Neural crest cell (in vitro differentiated cells): ENCODE data around the gene TWNK. TPM values are rescaled to one million over a fixed set of nuclear protein-coding genes. Genes with fewer than 3 reads are reported as not detected.

Experiments
- DNase-seq: peaks from one replicate; pipeline ENCODE4 v3.0.0; 2021; ENCODE audit warnings: low read depth, mixed read lengths, low spot score
- H3K27ac Mint-ChIP-seq: one replicate; pipeline ENCODE4 v1.8.0; 2021; ENCODE audit warnings: mild to moderate bottlenecking, mixed read lengths; ENCODE audit not compliant: unreplicated experiment
- H3K27me3 Mint-ChIP-seq: 2 replicates; pipeline ENCODE4 v1.8.0; 2021; ENCODE audit warnings: low read depth, mild to moderate bottlenecking, mixed read lengths
- H3K36me3 Mint-ChIP-seq: 2 replicates; pipeline ENCODE4 v1.8.0; 2021; ENCODE audit warnings: low read depth, mild to moderate bottlenecking, mixed read lengths
- H3K4me1 Mint-ChIP-seq: 2 replicates; pipeline ENCODE4 v1.8.0; 2021; ENCODE audit warnings: mixed read lengths
- H3K4me3 Mint-ChIP-seq: one replicate; pipeline ENCODE4 v1.8.0; 2021; ENCODE audit warnings: mild to moderate bottlenecking, mixed read lengths
- H3K9me3 Mint-ChIP-seq: 2 replicates; pipeline ENCODE4 v1.8.0; 2021; ENCODE audit warnings: mixed read lengths
- total RNA-seq: library from RNA; stranded (reverse); gene quantifications from 2 replicates; pipeline ENCODE4 v1.2.1, GENCODE V29; 2021
- TF ChIP-seq, protein P1 (sequence below): fragments of 200-600 bp; sonication (generic); conservative IDR thresholded peaks from 2 replicates; pipeline ENCODE4 v1.5.0; 2021; ENCODE audit warnings: antibody characterized with exemption, mild to moderate bottlenecking

Gene TWNK
- total RNA-seq, 1 donor from 2014 or later = 14.6 TPM

DNA sequence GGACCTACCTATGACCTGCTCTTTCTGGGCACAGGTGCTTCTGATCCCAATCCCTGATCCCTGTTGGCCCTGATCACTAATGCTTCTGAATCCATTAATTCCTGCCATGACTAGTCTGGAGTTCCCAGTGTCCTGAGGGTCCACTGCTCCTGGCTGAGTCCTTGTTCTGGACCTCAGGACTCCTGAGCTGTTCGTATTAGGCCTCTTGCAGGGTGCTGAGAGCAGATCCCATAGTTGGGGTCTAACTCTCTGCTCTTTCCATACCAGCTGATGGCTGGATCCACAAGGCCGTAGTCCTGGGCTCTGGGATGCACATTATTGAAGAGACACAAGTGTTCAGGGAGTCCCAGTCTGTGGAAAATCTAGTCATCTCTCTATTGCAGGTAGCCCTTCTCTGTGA is 7.0 kb upstream of the TWNK start:
- DNase-seq = no peak
- H3K27ac Mint-ChIP-seq = no peak overlapping the region

DNA sequence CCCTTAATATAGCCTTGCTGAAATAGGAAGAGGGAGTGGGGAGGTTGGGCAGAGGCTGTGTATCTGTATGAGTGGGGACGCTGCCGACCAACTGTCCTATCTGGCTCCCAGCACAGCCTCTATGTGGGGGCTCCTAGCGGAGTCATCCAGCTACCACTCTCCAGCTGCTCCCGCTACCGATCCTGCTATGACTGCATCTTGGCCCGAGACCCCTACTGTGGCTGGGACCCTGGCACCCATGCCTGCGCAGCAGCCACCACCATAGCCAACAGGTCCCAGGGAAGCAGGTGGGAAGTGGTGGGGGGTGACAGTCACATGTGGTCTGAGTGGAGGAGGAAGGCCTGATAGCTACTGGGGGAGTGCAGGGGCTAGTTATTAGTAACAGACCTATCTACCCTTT is 6.6 kb upstream of the TWNK start:
- no peaks in the 10 kb centered on the region for H3K27me3 Mint-ChIP-seq
- peak overlapping the region; percentile 23 for H3K4me3 Mint-ChIP-seq
- no peak for DNase-seq
- no peak overlapping the region for H3K27ac Mint-ChIP-seq
- no peaks in the 10 kb centered on the region for H3K9me3 Mint-ChIP-seq
- H3K4me1 Mint-ChIP-seq = peaks cover 2% of the 10 kb centered on the region
- TF ChIP-seq, protein P1, sequence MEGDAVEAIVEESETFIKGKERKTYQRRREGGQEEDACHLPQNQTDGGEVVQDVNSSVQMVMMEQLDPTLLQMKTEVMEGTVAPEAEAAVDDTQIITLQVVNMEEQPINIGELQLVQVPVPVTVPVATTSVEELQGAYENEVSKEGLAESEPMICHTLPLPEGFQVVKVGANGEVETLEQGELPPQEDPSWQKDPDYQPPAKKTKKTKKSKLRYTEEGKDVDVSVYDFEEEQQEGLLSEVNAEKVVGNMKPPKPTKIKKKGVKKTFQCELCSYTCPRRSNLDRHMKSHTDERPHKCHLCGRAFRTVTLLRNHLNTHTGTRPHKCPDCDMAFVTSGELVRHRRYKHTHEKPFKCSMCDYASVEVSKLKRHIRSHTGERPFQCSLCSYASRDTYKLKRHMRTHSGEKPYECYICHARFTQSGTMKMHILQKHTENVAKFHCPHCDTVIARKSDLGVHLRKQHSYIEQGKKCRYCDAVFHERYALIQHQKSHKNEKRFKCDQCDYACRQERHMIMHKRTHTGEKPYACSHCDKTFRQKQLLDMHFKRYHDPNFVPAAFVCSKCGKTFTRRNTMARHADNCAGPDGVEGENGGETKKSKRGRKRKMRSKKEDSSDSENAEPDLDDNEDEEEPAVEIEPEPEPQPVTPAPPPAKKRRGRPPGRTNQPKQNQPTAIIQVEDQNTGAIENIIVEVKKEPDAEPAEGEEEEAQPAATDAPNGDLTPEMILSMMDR = no peak
- peaks cover 2% of the 10 kb centered on the region for H3K36me3 Mint-ChIP-seq

More for the DNA sequence above, 7.0 kb upstream of the TWNK start:
- H3K4me3 Mint-ChIP-seq = no peak overlapping the region
- H3K36me3 Mint-ChIP-seq = peaks cover 2% of the 10 kb centered on the region
- H3K4me1 Mint-ChIP-seq = no peaks in the 10 kb centered on the region
- H3K27me3 Mint-ChIP-seq = no peaks in the 10 kb centered on the region
- no peaks in the 10 kb centered on the region for H3K9me3 Mint-ChIP-seq
- TF ChIP-seq, protein P1 = no peak

DNA sequence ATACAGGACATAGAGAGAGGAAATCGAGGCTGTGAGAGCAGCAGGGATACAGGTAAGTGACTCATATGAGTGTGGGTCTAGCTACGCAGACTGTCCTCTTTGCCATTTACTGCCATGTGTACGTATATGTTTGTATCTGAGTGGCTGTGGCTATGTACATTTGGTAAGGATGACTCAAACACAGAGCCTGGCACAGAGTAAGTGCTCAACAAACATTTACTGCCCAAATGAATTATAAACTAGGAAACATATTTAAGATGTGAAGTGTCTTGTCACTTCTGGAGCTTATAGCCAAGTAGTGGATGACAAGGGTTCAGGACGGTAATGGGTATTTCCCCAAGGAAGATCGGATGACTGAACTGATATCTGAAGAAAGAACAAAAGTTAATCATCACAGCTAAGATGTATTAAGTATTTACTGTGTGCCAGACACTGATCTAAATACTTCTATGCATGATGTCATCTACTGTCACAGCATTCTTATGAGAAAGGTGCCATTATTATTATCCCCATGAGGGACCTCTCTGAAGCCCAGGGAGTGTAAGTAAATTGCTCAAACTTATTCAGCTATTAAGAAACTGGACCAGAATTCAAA is 6.1 kb upstream of the TWNK start:
- H3K4me1 Mint-ChIP-seq = peaks cover 8% of the 10 kb centered on the region
- no peaks in the 10 kb centered on the region for H3K27me3 Mint-ChIP-seq
- DNase-seq = no peak
- peak overlapping the region; percentile 23 for H3K4me3 Mint-ChIP-seq
- H3K9me3 Mint-ChIP-seq = no peaks in the 10 kb centered on the region
- no peak overlapping the region for H3K27ac Mint-ChIP-seq
- H3K36me3 Mint-ChIP-seq = peaks cover 2% of the 10 kb centered on the region
- TF ChIP-seq, protein P1 = no peak

DNA sequence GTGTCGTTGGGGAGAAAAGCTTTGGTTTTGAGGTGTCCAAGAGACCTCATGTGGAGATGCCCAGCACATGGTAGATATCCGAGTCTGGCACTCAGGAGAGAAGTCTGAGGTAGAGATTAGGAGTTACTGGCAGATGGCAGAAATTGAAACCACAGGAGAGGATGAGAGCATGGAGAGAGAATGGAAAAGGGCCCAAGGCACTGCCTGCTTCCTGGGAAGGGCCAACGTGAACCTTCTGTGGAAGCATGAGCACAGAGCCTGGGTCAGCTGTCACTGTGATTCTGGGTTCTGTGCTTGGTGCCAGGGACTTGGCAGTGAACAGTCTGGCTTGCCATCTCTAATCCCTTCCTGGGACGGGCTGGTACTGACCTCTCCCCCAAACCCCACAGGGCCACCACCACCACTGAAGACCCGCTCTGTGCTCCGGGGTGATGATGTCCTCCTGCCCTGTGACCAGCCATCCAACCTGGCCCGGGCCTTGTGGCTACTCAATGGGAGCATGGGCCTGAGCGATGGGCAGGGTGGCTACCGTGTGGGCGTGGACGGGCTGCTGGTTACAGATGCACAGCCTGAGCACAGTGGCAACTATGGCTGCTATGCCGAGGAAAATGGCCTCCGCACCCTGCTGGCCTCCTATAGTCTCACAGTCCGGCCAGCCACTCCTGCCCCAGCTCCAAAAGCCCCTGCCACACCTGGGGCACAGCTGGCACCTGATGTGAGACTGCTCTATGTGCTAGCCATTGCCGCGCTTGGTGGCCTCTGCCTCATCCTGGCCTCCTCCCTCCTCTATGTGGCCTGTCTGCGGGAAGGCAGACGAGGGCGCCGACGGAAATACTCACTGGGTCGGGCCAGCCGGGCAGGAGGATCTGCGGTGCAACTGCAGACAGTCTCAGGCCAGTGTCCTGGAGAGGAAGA is 4.2 kb upstream of the TWNK start:
- H3K9me3 Mint-ChIP-seq = no peaks in the 10 kb centered on the region
- TF ChIP-seq, protein P1 = no peak
- H3K36me3 Mint-ChIP-seq = peaks cover 2% of the 10 kb centered on the region
- DNase-seq = no peak
- H3K27me3 Mint-ChIP-seq = no peaks in the 10 kb centered on the region
- peaks cover 21% of the 10 kb centered on the region for H3K4me1 Mint-ChIP-seq
- H3K27ac Mint-ChIP-seq = no peak overlapping the region
- peak overlapping the region; percentile 28 for H3K4me3 Mint-ChIP-seq

DNA sequence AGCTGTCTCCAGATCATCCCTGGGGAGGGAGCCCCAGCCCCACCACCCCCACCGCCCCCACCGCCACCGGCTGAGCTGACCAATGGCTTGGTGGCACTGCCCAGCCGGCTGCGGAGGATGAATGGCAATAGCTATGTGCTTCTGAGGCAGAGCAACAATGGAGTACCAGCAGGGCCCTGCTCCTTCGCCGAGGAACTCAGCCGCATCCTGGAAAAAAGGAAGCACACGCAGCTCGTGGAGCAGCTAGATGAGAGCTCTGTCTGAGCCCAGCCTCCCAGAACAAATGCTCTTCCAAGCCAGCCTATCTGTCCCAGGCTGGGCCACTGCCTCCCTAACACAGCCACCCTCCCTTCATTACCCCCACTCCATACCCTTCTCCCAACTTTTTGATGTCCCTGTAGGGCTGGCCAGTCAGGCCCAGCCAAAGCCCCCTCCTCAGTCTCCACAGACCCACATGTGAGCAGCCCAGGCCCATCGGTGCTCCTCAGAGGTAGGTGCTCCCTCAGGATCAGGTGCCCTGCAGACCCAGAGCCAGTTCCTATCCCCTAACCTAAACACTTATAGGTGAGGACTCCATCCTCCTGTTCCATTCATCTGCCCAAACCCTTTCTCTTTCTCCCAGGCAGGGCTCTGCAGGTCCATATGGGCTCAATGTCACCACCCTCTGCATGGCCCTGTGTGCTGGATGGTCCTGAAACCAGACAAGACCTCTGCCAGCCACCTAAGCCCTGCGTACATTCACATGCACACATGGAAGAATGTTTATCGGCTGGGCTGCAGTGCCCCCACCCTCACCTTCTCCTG is 3.3 kb upstream of the TWNK start:
- H3K4me1 Mint-ChIP-seq = peaks cover 21% of the 10 kb centered on the region
- TF ChIP-seq, protein P1 = no peak

More for the DNA sequence above, 3.3 kb upstream of the TWNK start:
- no peak for DNase-seq
- Mint-ChIP-seq H3K27ac (no peak overlapping the region), H3K9me3 (no peaks in the 10 kb centered on the region), H3K4me3 (peak overlapping the region; percentile 57), H3K27me3 (no peaks in the 10 kb centered on the region), H3K36me3 (peaks cover 2% of the 10 kb centered on the region)
